GM12872 (cell line): ENCODE measurements around the gene GMNN.

Source experiments
- CTCF ChIP-seq: IDR thresholded peaks from 3 replicates; pipeline ENCODE4 v1.5.1; 2011; ENCODE audit warnings: low read depth, mild to moderate bottlenecking, low read length, moderate library complexity; ENCODE audit not compliant: insufficient read depth

Gene GMNN

GRCh38 chr6:24795106-24795505 lies 20.4 kb downstream of the GMNN start:
- TF ChIP-seq CTCF, result no peak

GRCh38 chr6:24796616-24797290 lies 22.0 kb downstream of the GMNN start:
- TF ChIP-seq CTCF, result no peak

GRCh38 chr6:24797596-24798216 lies 23.0 kb downstream of the GMNN start:
- TF ChIP-seq CTCF, result no peak

GRCh38 chr6:24798740-24799540 lies 24.2 kb downstream of the GMNN start, which contains the start of gene ARMH2:
ARMH2 (minus strand) TSS chr6:24798917; CDS start chr6:24798857, 60 bp downstream.
- no peak for TF ChIP-seq CTCF

GRCh38 chr6:24799541-24799915 lies 24.8 kb downstream of the GMNN start:
- TF ChIP-seq CTCF, result no peak

GRCh38 chr6:24802271-24803059 lies 27.7 kb downstream of the GMNN start:
- no peak for TF ChIP-seq CTCF

- TF ChIP-seq CTCF, result no peak
Measured at GRCh38 chr6:24807584-24807983, 32.8 kb downstream of the GMNN start.
